Measurements from ENCODE around the gene CAMTA1. TPM values are rescaled to one million over a fixed set of nuclear protein-coding genes. Genes with fewer than 3 reads are reported as not detected.

The CAMTA1 gene
- total RNA-seq, 2 experiments from 2014 or later: 43.9 to 73.3 TPM

- Histone ChIP-seq H3K4me2 (ENCODE audit: low read length) (no peak overlapping the region), H3K9me2 (ENCODE audit: insufficient read depth, low read length) (no peaks in the 10 kb centered on the region), H2AFZ (ENCODE audit: low read length) (no peak overlapping the region), H3K27ac (ENCODE audit: low read depth, low read length, poor library complexity, severe bottlenecking) (no peak overlapping the region), H3K9me3 (ENCODE audit: low read length) (no peaks in the 10 kb centered on the region), H4K20me1 (ENCODE audit: insufficient read depth, low read length) (no peaks in the 10 kb centered on the region), H3K79me2 (ENCODE audit: insufficient read depth, low read depth, low read length) (no peaks in the 10 kb centered on the region), H3K4me3 (ENCODE audit: low read depth, low read length, poor library complexity, severe bottlenecking) (no peak overlapping the region), H3K4me1 (ENCODE audit: insufficient read depth, low read length, poor library complexity, severe bottlenecking) (no peaks in the 10 kb centered on the region), H3K36me3 (ENCODE audit: insufficient read depth, low read length) (no peaks in the 10 kb centered on the region)
- TF ChIP-seq CTCF (conservative IDR thresholded peaks at IDR 0.05; ENCODE audit: low read length) (no peak), EZH2phosphoT487 (IDR thresholded peaks at IDR 0.05; ENCODE audit: borderline replicate concordance, low read depth, low read length) (no peak)
- intact Hi-C loops (cut with micrococcal nuclease; ENCODE audit: unreplicated experiment): no loop called here
- no TSS peak for BruUV-seq (replicated peaks)
- DNase-seq (ENCODE audit: low spot score): no peak
- CTCF ChIA-PET (ENCODE audit: unreplicated experiment): no interaction called here
- POLR2A ChIA-PET: interaction anchor here (0.9 kb wide), 1 partner anchor 9 kb away, joined by 3 read pairs; no protein-coding TSS in a partner anchor
Measured at GRCh38 chr1:6762060-6762459, 23.2 kb upstream of the CAMTA1 start.

GRCh38 chr1:6770751-6771440 lies 14.4 kb upstream of the CAMTA1 start:
- TF ChIP-seq EZH2phosphoT487 (IDR thresholded peaks at IDR 0.05; ENCODE audit: borderline replicate concordance, low read depth, low read length) (no peak), CTCF (conservative IDR thresholded peaks at IDR 0.05; ENCODE audit: low read length) (no peak)
- no peaks in the 10 kb centered on the region for H3K36me3 ChIP-seq (ENCODE audit: insufficient read depth, low read length)
- peak; percentile 66 for DNase-seq (ENCODE audit: low spot score)
- intact Hi-C loops (cut with micrococcal nuclease; ENCODE audit: unreplicated experiment): no loop called here
- peaks cover 32% of the 10 kb centered on the region for H3K4me1 ChIP-seq (ENCODE audit: insufficient read depth, low read length, poor library complexity, severe bottlenecking)
- no peaks in the 10 kb centered on the region for H3K9me2 ChIP-seq (ENCODE audit: insufficient read depth, low read length)
- ChIA-PET CTCF (ENCODE audit: unreplicated experiment) (no interaction called here), POLR2A (interaction anchor here (0.6 to 0.7 kb wide), 2 partner anchors 9 to 277 kb away, joined by 3 to 4 read pairs; no protein-coding TSS in a partner anchor)
- H3K79me2 ChIP-seq (ENCODE audit: insufficient read depth, low read depth, low read length): no peaks in the 10 kb centered on the region
- H3K9me3 ChIP-seq (ENCODE audit: low read length): no peaks in the 10 kb centered on the region
- peak overlapping the region; percentile 68 for H3K4me2 ChIP-seq (ENCODE audit: low read length)
- BruUV-seq (replicated peaks): no TSS peak
- peak overlapping the region; percentile 34 for H3K4me3 ChIP-seq (ENCODE audit: low read depth, low read length, poor library complexity, severe bottlenecking)
- peak overlapping the region; percentile 92 for H2AFZ ChIP-seq (ENCODE audit: low read length)
- no peaks in the 10 kb centered on the region for H4K20me1 ChIP-seq (ENCODE audit: insufficient read depth, low read length)
- peak overlapping the region; percentile 44 for H3K27ac ChIP-seq (ENCODE audit: low read depth, low read length, poor library complexity, severe bottlenecking)

- H3K79me2 ChIP-seq (ENCODE audit: insufficient read depth, low read depth, low read length): no peaks in the 10 kb centered on the region
- no TSS peak for BruUV-seq (replicated peaks)
- intact Hi-C loops (cut with micrococcal nuclease; ENCODE audit: unreplicated experiment): no loop called here
- peak overlapping the region; percentile 92 for H2AFZ ChIP-seq (ENCODE audit: low read length)
- H4K20me1 ChIP-seq (ENCODE audit: insufficient read depth, low read length): no peaks in the 10 kb centered on the region
- H3K4me1 ChIP-seq (ENCODE audit: insufficient read depth, low read length, poor library complexity, severe bottlenecking): peaks cover 32% of the 10 kb centered on the region
- no peaks in the 10 kb centered on the region; the same call in 1 of the 2 replicates for H3K36me3 ChIP-seq (ENCODE audit: insufficient read depth, low read length)
- no peak for TF ChIP-seq EZH2phosphoT487 (IDR thresholded peaks at IDR 0.05; ENCODE audit: borderline replicate concordance, low read depth, low read length)
- no peak for TF ChIP-seq CTCF (conservative IDR thresholded peaks at IDR 0.05; ENCODE audit: low read length)
- peak overlapping the region; percentile 34 for H3K4me3 ChIP-seq (ENCODE audit: low read depth, low read length, poor library complexity, severe bottlenecking)
- H3K27ac ChIP-seq (ENCODE audit: low read depth, low read length, poor library complexity, severe bottlenecking): peak overlapping the region; percentile 44
- no peaks in the 10 kb centered on the region for H3K9me2 ChIP-seq (ENCODE audit: insufficient read depth, low read length)
- DNase-seq (ENCODE audit: low spot score): peak; percentile 26
- CTCF ChIA-PET (ENCODE audit: unreplicated experiment): no interaction called here
- H3K4me2 ChIP-seq (ENCODE audit: low read length): peak overlapping the region; percentile 68
- peaks cover 3% of the 10 kb centered on the region; the same call in 1 of the 2 replicates for H3K9me3 ChIP-seq (ENCODE audit: low read length)
- POLR2A ChIA-PET: interaction anchor here (0.6 to 0.7 kb wide), 3 partner anchors 10 to 277 kb away, joined by 3 to 4 read pairs (median 3); no protein-coding TSS in a partner anchor
Measured at GRCh38 chr1:6771441-6771769, 13.8 kb upstream of the CAMTA1 start.
